Erythroblast (primary cell): Measurements from ENCODE around the gene C22orf39.

Experiments
- GATA1 ChIP-seq: IDR thresholded peaks from 2 replicates; pipeline ENCODE4 v1.6.1; 2011; ENCODE audit warnings: low read depth, mild to moderate bottlenecking, control low read depth, low read length, moderate library complexity
- POLR2A ChIP-seq: IDR thresholded peaks from 2 replicates; pipeline ENCODE4 v1.6.1; 2011; ENCODE audit warnings: mild to moderate bottlenecking, low read length

GRCh38 chr22:19422440-19423301 lies 24.8 kb downstream of the C22orf39 start:
- TF ChIP-seq POLR2A (no peak), GATA1 (no peak)
